Keratinocyte (primary cell): Measurements from ENCODE around the gene VPS13D.

Experiments
- EZH2 ChIP-seq: IDR thresholded peaks from one replicate; pipeline ENCODE4 v1.6.1; 2012; ENCODE audit warnings: inconsistent platforms, mild to moderate bottlenecking, low read length, moderate library complexity
- TF ChIP-seq, protein P1 (sequence below), 3 experiments: IDR thresholded peaks in 1 of 3; conservative IDR thresholded peaks in 1 of 3; optimal IDR thresholded peaks in 1 of 3; 2 replicates in 2 of 3; 3 replicates in 1 of 3; pipeline versions ENCODE3 to v1.5.1; 2011; ENCODE audit warnings: low read length in 3 of 3, mild to moderate bottlenecking in 3 of 3, moderate library complexity in 2 of 3, control low read depth in 1 of 3, inconsistent platforms in 1 of 3; ENCODE audit not compliant: insufficient read depth in 2 of 3; ENCODE audit errors: extremely low read depth in 1 of 3

DNA sequence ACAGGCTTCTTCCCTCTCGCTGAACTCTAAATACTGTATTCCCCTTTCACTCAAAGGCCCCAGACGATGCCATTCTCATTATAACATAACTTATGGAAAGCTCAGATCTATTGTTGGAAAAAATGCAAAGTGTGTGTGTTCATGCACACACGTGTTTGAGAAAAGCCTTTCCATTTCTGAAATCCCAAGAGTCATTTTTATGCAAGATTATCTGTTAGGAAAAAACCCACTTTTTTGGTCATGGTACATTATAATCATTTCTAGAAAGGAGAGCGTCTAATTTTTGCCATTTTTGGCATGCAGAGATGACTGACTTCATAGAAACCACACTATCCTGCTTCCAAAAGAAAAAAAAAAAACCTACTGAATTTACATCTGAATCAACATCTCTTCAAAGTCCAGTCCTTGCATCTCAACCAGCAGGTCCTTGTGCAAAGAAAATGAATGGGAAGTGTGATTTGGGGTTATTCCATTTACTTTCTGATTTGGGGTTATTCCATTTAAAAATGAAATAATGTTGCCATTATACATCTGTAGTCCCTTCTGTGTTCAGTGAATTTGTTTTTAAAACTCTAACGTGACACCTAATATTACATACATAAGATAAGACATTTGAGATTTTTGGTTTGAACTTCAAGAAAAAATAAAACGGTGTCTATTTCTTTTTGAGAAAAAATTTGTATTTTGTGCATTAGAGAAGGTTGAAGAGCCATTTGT lies 237.9 kb downstream of the VPS13D start:
- TF ChIP-seq, protein P1, sequence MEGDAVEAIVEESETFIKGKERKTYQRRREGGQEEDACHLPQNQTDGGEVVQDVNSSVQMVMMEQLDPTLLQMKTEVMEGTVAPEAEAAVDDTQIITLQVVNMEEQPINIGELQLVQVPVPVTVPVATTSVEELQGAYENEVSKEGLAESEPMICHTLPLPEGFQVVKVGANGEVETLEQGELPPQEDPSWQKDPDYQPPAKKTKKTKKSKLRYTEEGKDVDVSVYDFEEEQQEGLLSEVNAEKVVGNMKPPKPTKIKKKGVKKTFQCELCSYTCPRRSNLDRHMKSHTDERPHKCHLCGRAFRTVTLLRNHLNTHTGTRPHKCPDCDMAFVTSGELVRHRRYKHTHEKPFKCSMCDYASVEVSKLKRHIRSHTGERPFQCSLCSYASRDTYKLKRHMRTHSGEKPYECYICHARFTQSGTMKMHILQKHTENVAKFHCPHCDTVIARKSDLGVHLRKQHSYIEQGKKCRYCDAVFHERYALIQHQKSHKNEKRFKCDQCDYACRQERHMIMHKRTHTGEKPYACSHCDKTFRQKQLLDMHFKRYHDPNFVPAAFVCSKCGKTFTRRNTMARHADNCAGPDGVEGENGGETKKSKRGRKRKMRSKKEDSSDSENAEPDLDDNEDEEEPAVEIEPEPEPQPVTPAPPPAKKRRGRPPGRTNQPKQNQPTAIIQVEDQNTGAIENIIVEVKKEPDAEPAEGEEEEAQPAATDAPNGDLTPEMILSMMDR (optimal IDR thresholded peaks at IDR 0.05 in 1 of 3, IDR thresholded peaks at IDR 0.05 in 1 of 3, conservative IDR thresholded peaks at IDR 0.05 in 1 of 3; ENCODE audit: extremely low read depth in 1 of 3, insufficient read depth in 2 of 3, low read length in 3 of 3) = no peak
- TF ChIP-seq EZH2 = no peak
